Measurements from ENCODE around the gene FER1L5.

DNA sequence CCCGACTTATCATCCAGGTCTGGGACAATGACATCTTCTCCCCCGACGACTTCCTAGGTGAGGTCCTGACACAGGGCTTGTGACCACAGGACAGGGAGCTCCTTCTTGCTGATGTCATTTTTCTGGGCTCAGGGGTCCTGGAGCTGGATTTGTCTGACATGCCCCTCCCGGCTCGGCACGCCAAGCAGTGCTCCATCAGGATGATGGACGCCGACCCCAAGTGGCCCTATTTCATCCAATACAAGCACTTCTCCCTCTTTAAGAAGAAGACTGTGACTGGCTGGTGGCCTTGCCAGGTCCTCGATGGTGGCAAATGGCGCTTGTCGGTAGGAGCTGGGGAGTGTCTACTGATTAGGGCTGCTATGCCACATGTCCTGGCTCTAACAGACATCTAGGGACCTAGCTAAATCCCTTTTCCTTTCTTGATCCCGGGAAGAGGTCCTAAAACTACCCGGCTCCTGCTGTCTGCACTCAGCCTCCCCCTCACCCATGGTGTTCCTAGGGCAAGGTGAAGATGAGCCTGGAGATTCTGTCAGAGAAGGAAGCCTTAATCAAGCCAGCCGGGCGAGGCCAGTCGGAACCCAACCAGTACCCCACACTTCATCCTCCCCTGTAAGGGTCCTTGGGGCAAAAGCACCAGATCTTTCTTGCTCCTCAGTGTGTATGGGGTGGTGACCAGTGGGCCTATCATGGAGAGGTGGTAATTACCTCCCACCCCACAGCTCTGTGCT is 60.6 kb downstream of the FER1L5 start:
- TF ChIP-seq, protein P1, sequence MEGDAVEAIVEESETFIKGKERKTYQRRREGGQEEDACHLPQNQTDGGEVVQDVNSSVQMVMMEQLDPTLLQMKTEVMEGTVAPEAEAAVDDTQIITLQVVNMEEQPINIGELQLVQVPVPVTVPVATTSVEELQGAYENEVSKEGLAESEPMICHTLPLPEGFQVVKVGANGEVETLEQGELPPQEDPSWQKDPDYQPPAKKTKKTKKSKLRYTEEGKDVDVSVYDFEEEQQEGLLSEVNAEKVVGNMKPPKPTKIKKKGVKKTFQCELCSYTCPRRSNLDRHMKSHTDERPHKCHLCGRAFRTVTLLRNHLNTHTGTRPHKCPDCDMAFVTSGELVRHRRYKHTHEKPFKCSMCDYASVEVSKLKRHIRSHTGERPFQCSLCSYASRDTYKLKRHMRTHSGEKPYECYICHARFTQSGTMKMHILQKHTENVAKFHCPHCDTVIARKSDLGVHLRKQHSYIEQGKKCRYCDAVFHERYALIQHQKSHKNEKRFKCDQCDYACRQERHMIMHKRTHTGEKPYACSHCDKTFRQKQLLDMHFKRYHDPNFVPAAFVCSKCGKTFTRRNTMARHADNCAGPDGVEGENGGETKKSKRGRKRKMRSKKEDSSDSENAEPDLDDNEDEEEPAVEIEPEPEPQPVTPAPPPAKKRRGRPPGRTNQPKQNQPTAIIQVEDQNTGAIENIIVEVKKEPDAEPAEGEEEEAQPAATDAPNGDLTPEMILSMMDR (conservative IDR thresholded peaks at IDR 0.05; ENCODE audit: low read length) = no peak
- TF ChIP-seq EZH2phosphoT487 (IDR thresholded peaks at IDR 0.05; ENCODE audit: borderline replicate concordance, low read depth, low read length) = no peak
